Body of pancreas (tissue), 4 donors: ENCODE data around the gene RIIAD1.

ENCODE experiments used
- CTCF ChIP-seq, 7 experiments: fragments of 450-650 bp in 4 of 7; fragments of 200-600 bp in 3 of 7; sonication (generic) in 3 of 7; IDR thresholded peaks; one replicate each; pipeline ENCODE4 v1.5.1; 2016 to 2019; ENCODE audit warnings: antibody characterized with exemption in 7 of 7
- POLR2A ChIP-seq, 3 donors: fragments of 450-650 bp; IDR thresholded peaks; one replicate each; pipeline ENCODE4 v1.6.1; 2016; ENCODE audit warnings: antibody characterized with exemption in 3 of 3, mild to moderate bottlenecking in 2 of 3

GRCh38 chr1:151728151-151729054 lies 7.1 kb downstream of the RIIAD1 start:
- TF ChIP-seq CTCF (IDR thresholded peaks at IDR 0.05): no peak
- no peak for TF ChIP-seq POLR2A (IDR thresholded peaks at IDR 0.05)
